Activated CD4-positive, alpha-beta T cell treated with anti-CD3 and anti-CD28 coated beads for 4 hours (primary cell): ENCODE results near the gene HS6ST3.
"Not testable (repeated sequence)": the region's sequence is repeated elsewhere in the genome, so short reads cannot be mapped to it uniquely, and the experiment has no call there.

Experiments
- DNase-seq, 2 donors: peaks; one replicate each; pipeline ENCODE4 v3.0.0-alpha.2; 2020

The HS6ST3 gene

DNA sequence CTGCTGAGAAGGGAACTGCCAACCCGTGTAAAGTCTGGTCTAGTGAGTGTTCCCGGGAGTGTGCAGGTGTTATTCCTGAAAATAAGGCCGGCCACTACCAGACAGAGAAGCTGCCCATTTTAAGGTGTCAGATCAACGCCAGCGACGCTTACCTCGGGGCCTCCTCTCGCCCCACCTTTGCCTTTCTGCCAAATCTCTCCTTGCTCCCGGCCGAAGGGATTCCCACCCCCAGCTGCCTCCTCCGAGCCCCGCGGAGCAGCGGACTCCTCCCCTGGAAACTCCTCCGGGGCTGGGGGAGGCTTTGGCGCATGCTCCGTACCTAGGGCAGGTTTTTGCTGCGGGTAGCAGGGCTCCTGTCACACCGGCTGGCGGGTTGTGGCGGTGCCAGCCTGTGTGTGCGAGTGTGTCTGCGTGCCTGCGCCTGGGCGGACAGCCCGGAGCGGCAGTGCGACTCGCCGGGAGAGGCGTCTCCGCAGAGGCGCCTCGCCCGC is at the start of gene HS6ST3:
TSS of gene HS6ST3 (plus strand) at position 359 of the 491 bp plus-strand sequence.
- no peak for DNase-seq

GRCh38 chr13:96041326-96042110 is 48.4 kb upstream of the HS6ST3 start:
- no peak for DNase-seq

- no peak for DNase-seq
Observed at GRCh38 chr13:96044238-96044637, 45.7 kb upstream of the HS6ST3 start.

GRCh38 chr13:96046449-96047126 is 43.3 kb upstream of the HS6ST3 start:
- DNase-seq, result not testable (repeated sequence)

DNA sequence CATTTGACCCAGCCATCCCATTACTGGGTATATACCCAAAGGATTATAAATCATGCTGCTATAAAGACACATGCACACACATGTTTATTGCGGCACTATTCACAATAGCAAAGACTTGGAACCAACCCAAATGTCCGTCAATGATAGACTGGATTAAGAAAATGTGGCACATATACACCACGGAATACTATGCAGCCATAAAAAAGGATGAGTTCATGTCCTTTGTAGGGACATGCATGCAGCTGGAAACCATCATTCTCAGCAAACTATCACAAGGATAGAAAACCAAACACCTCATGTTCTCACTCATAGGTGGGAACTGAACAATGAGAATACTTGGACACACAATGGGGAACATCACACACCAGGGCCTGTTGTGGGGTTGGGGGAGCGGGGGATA is 39.0 kb upstream of the HS6ST3 start:
- DNase-seq, result not testable (repeated sequence)

DNA sequence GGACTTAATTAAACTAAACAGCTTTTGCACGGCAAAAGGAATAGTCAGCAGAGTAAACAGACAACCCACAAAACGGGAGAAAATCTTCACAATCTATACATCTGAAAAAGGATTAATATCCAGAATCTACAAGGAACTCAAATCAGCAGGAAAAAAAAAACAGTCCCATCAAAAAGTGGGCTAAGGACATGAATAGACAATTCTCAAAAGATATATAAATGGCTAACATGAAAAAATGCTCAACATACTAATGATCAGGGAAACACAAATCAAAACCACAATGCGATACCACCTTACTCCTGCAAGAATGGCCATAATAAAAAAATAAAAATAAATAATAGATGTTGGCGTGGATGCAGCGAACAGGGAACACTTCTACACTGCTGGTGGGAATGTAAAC is 38.4 kb upstream of the HS6ST3 start:
- DNase-seq, result not testable (repeated sequence)

- not testable (repeated sequence) for DNase-seq
Observed at GRCh38 chr13:96051946-96052345, 38.0 kb upstream of the HS6ST3 start.

GRCh38 chr13:96052656-96053002 is 37.3 kb upstream of the HS6ST3 start:
- DNase-seq, result no peak

DNA sequence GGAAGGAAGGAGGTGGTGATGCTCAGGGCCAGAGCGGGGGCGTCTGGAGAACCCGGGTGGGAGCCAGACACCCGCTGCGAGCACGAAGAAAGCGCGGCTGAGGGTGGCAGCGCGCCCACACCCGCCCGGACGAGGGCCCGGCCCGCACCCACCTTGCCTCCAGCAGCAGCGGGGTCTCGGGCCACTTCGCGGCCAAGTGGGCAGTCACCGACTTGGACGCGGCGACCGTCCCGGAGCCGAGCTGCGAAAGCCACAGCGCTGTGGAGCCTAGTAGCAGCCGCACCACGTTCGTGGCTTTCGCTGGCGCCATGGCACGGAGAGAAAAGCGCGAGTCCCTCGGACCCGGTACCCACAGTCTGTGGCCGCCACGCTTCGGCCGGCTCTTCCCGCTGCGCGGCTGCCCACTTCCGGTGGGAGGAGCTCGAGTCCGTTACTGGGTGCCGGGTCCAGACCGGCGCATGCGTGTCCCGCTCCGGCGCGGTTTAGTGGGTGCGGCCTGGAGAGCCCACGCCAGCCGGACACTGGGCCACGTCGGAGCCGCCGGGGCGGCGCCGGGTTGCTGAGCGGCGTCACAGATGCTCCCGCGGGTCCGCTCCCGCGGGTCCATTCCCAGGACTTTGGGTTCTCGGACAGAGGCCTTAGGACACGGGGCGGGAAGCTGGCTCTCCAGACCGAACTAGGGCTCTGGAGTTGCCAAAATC is 36.8 kb upstream of the HS6ST3 start, which contains the start of gene UGGT2:
TSS of gene UGGT2 (minus strand) at position 399 of the 701 bp plus-strand sequence. CDS start at position 310, 89 bp downstream.
- no peak for DNase-seq

DNA sequence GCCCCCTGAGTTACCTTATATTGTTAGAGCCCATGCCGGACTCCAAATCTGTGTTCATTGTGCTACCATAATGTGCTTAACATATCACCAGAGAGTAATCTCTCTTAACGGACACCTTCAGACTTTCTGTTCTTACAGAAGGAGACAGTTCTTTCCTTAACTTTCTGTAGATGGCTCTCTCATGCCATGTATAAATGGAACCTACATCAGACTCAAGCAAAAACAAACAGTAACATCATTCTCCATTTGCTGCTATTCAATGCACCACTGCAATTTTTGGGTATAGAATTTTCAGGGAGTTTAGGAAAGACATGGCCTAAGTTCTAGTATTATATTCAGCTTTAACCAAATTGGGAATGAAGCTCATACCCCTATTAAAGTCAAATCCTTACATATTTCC is 24.1 kb upstream of the HS6ST3 start:
- DNase-seq, result no peak

GRCh38 chr13:96068729-96069128 is 21.2 kb upstream of the HS6ST3 start:
- DNase-seq, result no peak

DNA sequence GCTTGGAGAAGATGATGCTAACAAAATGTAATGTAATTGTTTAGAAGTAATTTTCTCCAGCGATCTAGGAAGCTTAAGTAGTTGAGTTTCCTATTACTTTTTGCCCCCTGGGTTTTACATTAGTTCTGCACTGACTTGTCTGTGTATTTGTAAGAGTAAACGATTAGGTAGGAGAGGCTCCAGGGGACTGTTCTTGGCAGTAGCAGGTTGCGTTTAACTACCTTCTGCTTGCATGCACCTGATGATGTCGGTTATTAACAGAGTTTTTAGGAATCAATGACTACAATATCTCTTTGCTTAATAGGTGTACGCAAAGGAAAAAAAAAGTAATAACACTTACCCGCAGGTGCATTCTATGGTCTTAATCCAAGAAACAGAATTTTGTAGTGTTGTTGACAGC is 18.4 kb upstream of the HS6ST3 start:
- no peak for DNase-seq

GRCh38 chr13:96072392-96072791 is 17.5 kb upstream of the HS6ST3 start:
- DNase-seq, result no peak

- DNase-seq, result no peak
Observed at GRCh38 chr13:96075953-96076543, 13.9 kb upstream of the HS6ST3 start.

- no peak for DNase-seq
Observed at GRCh38 chr13:96080676-96081075, 9.2 kb upstream of the HS6ST3 start.

GRCh38 chr13:96081888-96082287 is 8.0 kb upstream of the HS6ST3 start:
- DNase-seq, result no peak

GRCh38 chr13:96082640-96083039 is 7.3 kb upstream of the HS6ST3 start:
- DNase-seq, result no peak

DNA sequence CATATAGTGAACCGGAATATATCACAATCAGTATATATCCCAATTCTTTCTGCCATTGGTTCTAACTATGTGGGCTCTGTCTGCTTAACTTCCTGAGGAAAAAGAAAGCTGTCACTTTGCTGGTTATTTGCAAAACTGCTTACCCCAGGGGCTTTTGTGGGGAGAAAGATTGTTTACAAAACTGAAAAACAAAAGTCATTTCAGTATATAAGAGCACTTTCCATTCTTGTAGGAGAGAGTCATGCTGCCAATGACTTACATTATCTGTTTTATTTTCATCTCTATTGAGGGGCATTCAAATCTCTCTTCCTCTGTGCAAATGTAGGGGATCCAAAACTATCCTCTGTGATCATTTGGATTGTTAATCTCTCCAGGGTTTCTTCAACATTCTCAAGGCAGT is 3.2 kb upstream of the HS6ST3 start:
- no peak for DNase-seq

DNA sequence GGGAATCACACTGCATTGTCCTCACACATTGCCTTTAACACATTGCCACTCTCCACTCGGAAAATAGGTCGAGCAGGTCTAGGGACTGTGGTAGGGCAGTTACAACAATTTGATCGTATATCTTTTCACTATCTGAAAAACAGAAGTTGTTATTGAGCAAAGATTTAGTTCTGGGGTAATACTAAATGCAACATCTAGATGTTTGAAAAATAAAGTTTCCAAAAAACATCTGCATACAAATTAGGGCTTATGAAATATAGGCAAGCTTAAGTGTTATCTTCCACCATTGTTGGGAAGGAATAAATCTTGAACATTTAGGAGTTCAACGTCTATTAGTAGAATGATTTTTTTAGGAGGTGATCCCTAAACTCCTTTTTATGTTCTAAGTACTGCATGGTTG is 768 bp upstream of the HS6ST3 start:
- no peak for DNase-seq

GRCh38 chr13:96090240-96091101 is 564 bp downstream of the HS6ST3 start:
- DNase-seq, result no peak

GRCh38 chr13:96091164-96092117 is 1.5 kb downstream of the HS6ST3 start:
- no peak for DNase-seq
